Measurements from ENCODE around the gene PTPRCAP. TPM values are rescaled to one million over a fixed set of nuclear protein-coding genes. Genes with fewer than 3 reads are reported as not detected.

Gene PTPRCAP
- total and polyA plus RNA-seq, 7 donors = 0.71 to 129 (median 2.8) TPM

- intact Hi-C loops (cut with DNase I) = no loop called here
- H3K27me3 ChIP-seq = no peaks in the 10 kb centered on the region
- WGBS, 2 donors = 18 to 52% methylated on average over 3 of the region's 3 CpGs
Measured at GRCh38 chr11:67465189-67465510, 27.7 kb upstream of the PTPRCAP start.

GRCh38 chr11:67464411-67465188 is 27.1 kb upstream of the PTPRCAP start:
- intact Hi-C loops (cut with DNase I) = loop anchor here (1.0 kb wide), 1 partner anchor 21 kb away; the partner anchor contains the start of gene CORO1B
- Histone ChIP-seq H3K4me1 (peaks cover 0 to 46% (median 38%) of the 10 kb centered on the region in 4 donors), H3K27ac (peak overlapping the region; percentile 88 to 95 (median 92)), H3K9me3 (no peaks in the 10 kb centered on the region), H3K27me3 (no peaks in the 10 kb centered on the region), H3K4me3 (peak overlapping the region; percentile 46 to 68 (median 52)), H3K36me3 (no peaks in the 10 kb centered on the region)
- 11% methylated on average over 56 of the region's 56 CpGs for WGBS, 2 donors
- TF ChIP-seq POLR2A (IDR thresholded peaks at IDR 0.05) (peak in 1 of 2 donors; percentile 37), EP300 (IDR thresholded peaks at IDR 0.05) (no peak), CTCF (IDR thresholded peaks at IDR 0.05) (no peak), POLR2AphosphoS5 (IDR thresholded peaks at IDR 0.05) (peak; percentile 37 to 74 (median 72))
- peak; percentile 95 for DNase-seq

More at GRCh38 chr11:67465189-67465510, 27.7 kb upstream of the PTPRCAP start:
- Histone ChIP-seq H3K36me3 (no peaks in the 10 kb centered on the region), H3K4me1 (peaks cover 0 to 50% (median 40%) of the 10 kb centered on the region in 4 donors), H3K27ac (peak overlapping the region; percentile 88 to 95 (median 92)), H3K4me3 (peak overlapping the region; percentile 46 to 68 (median 52)), H3K9me3 (no peaks in the 10 kb centered on the region)
- no peak for DNase-seq
- TF ChIP-seq EP300 (IDR thresholded peaks at IDR 0.05) (no peak), POLR2AphosphoS5 (IDR thresholded peaks at IDR 0.05) (no peak), POLR2A (IDR thresholded peaks at IDR 0.05) (no peak), CTCF (IDR thresholded peaks at IDR 0.05) (no peak)

- intact Hi-C loops (cut with DNase I) = loop anchor here (1.0 kb wide), 1 partner anchor 21 kb away; the partner anchor contains the start of gene CORO1B
- H3K36me3 ChIP-seq = no peaks in the 10 kb centered on the region
Measured at GRCh38 chr11:67463680-67464410, 26.4 kb upstream of the PTPRCAP start.

GRCh38 chr11:67463186-67463585 is 25.7 kb upstream of the PTPRCAP start:
- WGBS, 2 donors = 89 to 93% methylated on average over 10 of the region's 10 CpGs
- peaks cover 0 to 39% (median 32%) of the 10 kb centered on the region in 4 donors for H3K4me1 ChIP-seq
- TF ChIP-seq EP300 (IDR thresholded peaks at IDR 0.05) = no peak
- no peak for TF ChIP-seq POLR2AphosphoS5 (IDR thresholded peaks at IDR 0.05)
- no peak for TF ChIP-seq POLR2A (IDR thresholded peaks at IDR 0.05)
- TF ChIP-seq CTCF (IDR thresholded peaks at IDR 0.05) = no peak
- H3K9me3 ChIP-seq = no peaks in the 10 kb centered on the region
- H3K27me3 ChIP-seq = no peaks in the 10 kb centered on the region
- intact Hi-C loops (cut with DNase I) = no loop called here
- no peaks in the 10 kb centered on the region for H3K36me3 ChIP-seq
- no peak overlapping the region for H3K4me3 ChIP-seq
- H3K27ac ChIP-seq = peak overlapping the region; percentile 88 to 95 (median 92)
- no peak for DNase-seq

More at GRCh38 chr11:67463680-67464410, 26.4 kb upstream of the PTPRCAP start:
- no peak for TF ChIP-seq CTCF (IDR thresholded peaks at IDR 0.05)
- no peak for TF ChIP-seq EP300 (IDR thresholded peaks at IDR 0.05)
- TF ChIP-seq POLR2A (IDR thresholded peaks at IDR 0.05) = no peak
- TF ChIP-seq POLR2AphosphoS5 (IDR thresholded peaks at IDR 0.05) = peak in 3 of 4 donors; percentile 23 to 39 (median 25)
- peak overlapping the region; percentile 88 to 95 (median 92) for H3K27ac ChIP-seq
- peaks cover 0 to 43% (median 37%) of the 10 kb centered on the region in 4 donors for H3K4me1 ChIP-seq
- H3K27me3 ChIP-seq = no peaks in the 10 kb centered on the region
- no peaks in the 10 kb centered on the region for H3K9me3 ChIP-seq
- WGBS, 2 donors = 76 to 86% methylated on average over 20 of the region's 20 CpGs
- H3K4me3 ChIP-seq = peak overlapping the region; percentile 46 to 68 (median 52)
- peak; percentile 90 for DNase-seq
